GM21528 (cell line): ENCODE data around the gene WBP1.
"Not testable (repeated sequence)": the region's sequence is repeated elsewhere in the genome, so short reads cannot be mapped to it uniquely, and the experiment has no call there.

ENCODE experiments used
- ATAC-seq: cut with Tn5 transposase; IDR thresholded peaks from one replicate; pipeline ENCODE4 v1.9.1; 2021; ENCODE audit warnings: mild to moderate bottlenecking, moderate library complexity; ENCODE audit not compliant: unreplicated experiment, low FRiP score

The WBP1 gene

GRCh38 chr2:74426181-74426758, 32.0 kb upstream of the WBP1 start:
- ATAC-seq, result no peak

GRCh38 chr2:74427551-74427950, 30.7 kb upstream of the WBP1 start:
- no peak for ATAC-seq

GRCh38 chr2:74428675-74429074, 29.6 kb upstream of the WBP1 start:
- ATAC-seq, result no peak

GRCh38 chr2:74429487-74430451, 28.5 kb upstream of the WBP1 start:
- no peak for ATAC-seq

- no peak for ATAC-seq
These were observed 27.7 kb upstream of the WBP1 start for GRCh38 chr2:74430502-74430901.

DNA sequence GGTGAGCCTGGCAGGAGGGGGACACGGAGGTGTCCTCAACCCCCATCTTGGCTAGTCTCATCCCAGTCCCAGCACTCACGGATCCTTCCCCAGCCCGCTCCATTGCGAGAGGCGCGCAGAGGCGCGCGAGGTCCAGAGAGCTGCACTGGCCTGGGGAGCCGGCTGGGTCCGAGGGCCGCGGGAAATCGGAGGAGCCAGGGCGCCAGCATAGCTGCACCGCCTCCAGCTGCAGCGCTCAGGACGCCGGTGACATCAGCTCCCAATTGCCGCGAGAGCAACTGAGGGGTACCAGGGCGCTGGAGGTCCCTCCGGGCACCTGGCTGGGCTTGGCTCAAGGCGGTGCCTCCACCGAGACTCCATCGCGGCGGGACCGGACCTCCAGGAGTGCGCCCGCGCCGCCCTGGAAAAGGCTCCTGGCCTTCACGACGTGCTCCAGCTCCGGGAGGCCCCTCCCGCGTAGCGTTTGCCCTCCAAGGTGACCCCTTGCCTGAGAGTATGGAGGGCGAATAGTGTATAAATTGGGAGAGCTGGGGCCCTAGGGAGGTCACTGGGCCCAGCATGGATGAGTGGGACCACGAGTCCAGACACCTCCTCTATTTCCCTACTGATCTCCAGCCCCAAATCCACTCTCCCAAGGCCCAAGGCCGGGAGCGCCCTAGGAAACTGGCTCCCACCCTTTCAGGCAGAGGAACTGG, 22.0 kb upstream of the WBP1 start:
- no peak for ATAC-seq

DNA sequence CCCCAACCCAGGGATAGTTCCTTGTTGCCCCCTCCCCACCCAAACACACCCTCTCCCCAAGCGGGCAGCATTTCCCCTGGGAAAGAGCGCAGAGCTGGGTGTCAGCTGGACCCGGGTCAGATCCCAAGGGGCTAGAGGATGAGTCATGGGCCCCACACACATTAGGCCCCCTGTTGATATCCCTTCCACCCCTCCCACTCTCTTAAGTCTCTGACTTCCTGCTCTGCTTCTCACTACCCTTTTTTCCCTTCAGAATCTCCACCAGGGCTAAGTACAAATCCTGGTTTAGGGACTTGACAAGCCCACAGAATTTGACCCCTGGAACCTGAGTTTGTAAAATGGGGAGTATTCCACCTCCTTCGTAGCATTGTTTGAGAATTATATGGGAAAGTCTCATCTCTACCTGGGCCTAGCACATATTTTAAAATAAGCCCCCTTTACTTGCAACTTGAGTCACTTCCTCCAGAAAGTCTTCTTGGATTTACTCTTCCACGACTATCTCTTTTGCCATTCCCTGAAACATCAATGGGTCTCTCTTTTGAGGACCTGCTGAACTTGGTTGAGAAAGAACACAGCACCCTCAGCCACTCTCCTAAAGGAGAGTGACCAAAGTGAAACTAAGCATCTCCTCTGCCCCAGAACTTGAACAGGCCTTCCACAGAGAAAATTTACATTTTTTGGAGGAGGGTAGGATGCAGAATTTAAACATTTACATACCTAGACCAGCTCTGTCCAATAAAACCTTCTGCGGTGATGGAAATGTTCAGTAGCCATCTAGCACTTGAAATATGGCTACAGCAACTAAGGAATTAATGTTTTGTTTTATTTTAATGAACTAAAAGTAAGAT, 21.2 kb upstream of the WBP1 start:
- ATAC-seq, result no peak

GRCh38 chr2:74438248-74438647, 20.0 kb upstream of the WBP1 start:
- ATAC-seq, result no peak

DNA sequence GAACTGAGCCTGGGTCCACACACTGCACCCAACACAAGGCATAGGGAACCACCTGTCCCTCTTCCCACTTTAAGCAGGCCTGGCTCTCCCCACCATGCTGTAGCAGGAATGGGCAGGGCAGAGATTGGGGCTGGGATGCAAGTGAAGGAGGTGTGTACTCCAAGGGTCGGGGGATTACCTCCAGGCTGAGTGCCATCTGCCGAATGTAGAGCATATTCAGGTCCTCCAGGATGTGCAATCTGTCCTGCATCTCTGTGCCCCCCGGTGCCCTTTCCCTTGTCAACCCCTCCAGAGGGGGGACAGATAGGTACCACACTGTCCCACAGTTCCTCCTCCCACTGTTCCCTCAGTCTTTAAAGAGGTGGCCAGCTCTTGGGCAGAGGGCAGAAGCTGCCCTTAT, 18.9 kb upstream of the WBP1 start:
- no peak for ATAC-seq

- ATAC-seq, result no peak
These were observed 18.3 kb upstream of the WBP1 start for GRCh38 chr2:74439803-74440377.

DNA sequence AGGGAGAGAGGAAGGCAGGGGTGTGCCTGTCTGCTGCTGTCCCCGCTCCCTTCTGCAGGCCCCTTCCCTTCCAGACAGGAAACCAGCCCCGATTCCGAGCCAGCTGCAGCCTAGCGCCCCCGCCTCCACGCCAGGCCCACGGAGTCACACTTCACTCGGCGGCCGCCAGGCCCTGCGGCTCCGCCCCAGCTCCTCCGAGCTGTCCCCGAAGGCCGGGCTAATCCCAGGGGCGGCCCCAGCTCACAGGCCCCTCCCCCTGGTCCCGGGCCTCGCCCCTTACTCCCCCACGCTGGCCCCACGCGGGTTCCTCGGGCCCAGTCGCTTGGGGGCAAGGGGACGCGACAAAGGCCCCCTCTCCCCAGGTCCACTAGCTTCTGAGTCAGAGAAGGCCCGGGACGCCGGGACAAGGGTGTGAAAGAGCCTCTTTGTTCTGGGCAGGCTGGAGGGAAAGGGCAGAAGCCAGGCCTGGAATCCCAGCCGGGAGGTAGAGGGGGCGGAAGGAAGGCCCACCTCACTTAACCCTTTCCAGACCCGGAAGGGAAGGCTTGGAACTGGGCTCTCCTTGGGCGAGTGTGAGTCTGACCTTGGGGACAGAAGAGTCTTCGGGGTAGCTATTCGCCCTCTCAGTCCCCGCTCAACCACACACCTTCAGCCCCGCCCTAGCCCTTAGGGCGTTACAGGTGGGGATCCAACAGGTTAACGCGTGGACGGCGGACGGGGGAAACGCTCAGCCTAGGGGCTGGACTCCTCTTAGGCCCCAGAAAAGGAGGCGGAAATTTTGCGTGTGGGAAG, 17.7 kb upstream of the WBP1 start:
- peak; percentile 88 for ATAC-seq

- ATAC-seq, result no peak
These were observed 17.0 kb upstream of the WBP1 start for GRCh38 chr2:74441170-74441689.

DNA sequence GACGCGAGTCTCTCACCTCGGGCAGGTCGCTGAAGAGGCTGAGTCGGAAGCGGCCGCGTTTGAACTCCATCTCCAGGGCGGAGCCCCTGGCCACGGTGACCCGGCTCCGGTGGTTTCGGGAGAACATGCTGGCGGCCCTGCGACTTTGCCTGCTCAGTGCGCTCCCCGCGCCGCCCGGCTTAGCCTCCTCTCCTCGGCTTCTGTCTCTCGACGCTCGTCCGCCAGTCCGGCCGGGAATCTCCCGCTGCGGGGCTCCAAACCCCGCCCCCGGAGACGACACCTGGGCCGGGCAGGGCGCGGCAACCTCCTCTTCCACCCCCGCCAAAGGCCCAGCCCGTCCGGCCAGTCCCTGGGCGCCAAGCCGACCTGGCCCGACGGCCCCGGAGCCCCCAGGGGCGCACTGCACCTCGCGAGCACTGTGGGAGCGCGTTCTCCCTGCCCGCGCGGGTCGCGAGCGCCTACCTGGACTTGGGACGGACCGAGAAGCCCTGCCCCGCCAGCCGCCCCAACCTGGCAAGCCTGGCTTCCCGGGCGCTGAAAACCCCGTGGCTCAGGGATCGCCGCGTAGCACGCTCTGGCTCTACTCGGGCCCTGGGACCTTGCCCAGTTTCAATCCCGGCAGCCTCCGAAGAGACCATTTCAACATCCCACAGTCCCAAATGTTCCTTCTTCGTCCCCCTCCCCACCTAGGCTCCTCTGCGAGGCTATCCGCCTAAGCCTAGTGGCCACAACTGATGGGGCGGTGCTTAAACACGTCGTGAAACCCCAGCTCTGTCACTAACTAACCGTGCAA, 16.4 kb upstream of the WBP1 start, which contains the start of gene RTKN:
Gene RTKN (minus strand): TSS at position 248 of the 793 bp plus-strand sequence. CDS start 121 bp downstream, at position 127.
- ATAC-seq, result no peak

DNA sequence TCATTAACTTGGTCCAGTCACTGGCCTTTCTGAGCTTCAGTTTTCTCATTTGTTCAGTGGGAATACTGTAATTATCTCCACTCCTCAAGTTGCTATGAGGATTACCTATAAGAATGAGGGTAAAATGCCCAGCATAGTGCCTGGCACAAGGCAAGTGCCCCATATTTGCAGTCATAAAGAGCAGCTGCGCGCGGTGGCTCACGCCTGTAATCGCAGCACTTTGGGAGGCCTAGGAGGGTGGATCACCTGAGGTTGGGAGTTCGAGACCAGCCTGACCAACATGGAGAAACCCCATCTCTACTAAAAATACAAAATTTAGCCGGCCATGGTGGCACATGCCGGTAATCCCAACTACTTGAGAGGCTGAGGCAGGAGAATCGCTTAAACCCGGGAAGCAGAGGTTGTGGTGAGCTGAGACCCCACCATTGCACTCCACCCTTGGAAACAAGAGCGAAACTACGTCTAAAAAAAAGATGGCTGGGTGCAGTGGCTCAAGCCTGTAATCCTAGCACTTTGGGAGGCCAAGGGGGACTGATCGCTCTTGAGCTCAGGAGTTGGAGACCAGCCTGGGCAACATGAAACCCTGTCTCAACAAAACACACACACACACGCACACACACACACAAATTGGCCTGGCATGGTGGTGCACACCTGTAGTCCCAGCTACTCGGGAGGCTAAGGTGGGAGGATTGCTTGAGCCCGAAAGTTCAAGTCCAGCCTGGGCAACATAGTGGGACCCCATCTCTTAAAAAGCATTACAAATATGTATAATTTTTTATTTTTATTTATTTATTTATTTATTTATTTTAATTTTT, 15.5 kb upstream of the WBP1 start:
- ATAC-seq, result not testable (repeated sequence)

DNA sequence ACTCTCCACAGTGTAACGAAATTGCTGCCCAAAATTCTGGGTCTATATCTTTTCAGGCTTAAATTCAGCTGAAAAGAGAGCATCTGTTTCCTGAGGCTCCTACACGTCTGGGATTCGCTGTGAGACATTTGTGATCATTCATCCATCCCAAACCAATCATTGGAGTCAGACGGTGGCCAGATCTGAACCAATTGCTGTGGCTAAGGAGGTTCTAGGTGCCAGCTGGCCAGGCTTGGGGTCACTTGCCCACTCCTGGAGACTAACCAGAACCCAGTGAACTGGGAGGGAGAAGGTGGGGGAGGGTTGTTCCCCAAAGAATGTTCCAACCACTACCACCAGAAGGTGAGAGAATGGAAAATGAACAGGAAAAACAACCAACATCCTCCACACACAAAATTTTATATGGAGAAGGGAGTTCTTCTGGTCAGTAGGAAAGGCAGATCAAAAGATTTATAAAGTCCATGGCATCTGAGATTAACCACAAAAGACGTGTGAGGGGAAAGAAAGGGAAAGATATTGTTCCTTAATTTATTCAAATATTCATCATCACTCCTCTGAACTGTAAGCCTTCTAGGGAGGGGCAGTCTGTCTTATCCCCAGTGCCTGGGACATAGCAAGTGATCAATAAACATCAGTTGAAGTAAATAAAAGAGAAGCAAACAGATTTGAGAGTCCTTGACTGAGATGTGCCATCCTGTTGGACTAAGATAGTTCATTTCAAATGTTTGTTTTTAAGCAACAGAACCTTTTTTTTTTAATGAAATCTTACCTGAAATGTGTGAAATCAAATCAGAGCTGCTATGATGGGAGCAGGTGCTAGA, 13.5 kb upstream of the WBP1 start:
- no peak for ATAC-seq

DNA sequence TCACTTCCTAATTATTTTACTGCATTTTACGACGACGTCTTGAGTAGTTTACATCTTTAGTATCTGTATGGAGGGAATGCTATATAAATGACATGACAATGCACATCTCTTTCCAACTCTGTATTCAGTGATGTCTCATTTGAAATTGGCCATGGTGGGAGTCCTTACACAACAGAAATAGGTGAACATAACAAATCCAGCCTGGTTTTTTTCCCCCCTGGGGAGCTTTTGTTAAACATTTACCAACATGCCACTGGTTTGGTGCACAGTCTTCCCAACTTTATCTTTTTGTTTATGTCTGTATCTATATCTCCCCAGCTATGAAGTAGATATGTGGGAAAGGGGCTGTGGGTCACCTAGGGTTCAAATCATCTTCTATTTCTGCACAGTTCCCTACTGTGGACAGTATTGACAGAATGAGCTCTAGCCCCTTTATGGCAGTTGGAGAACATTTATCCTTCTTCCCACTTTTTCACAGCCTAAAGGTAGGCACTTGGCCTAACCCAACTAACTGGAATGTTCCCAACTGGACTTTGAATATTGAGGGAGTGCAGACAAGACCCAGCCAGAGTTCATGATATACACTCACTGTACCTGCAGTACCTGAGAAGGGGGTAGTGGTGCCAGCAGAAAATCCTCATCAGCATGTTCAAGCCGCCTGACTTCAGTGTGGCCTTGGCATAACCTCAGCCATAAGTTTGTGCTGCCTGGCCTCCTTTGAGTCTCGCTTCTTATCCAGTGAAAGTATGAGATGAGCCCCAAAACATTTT, 10.8 kb upstream of the WBP1 start:
- no peak for ATAC-seq
